Erythroblast (primary cell): Measurements from ENCODE around the gene FBXO33.

Experiments used
- GATA1 ChIP-seq: IDR thresholded peaks from 2 replicates; pipeline ENCODE4 v1.6.1; 2011; ENCODE audit warnings: low read depth, mild to moderate bottlenecking, control low read depth, low read length, moderate library complexity
- POLR2A ChIP-seq: IDR thresholded peaks from 2 replicates; pipeline ENCODE4 v1.6.1; 2011; ENCODE audit warnings: mild to moderate bottlenecking, low read length

- no peak for TF ChIP-seq POLR2A
- TF ChIP-seq GATA1: no peak
These were observed 49.8 kb downstream of the FBXO33 start for GRCh38 chr14:39382463-39382862.
